Peyer's patch (tissue), 4 donors: ENCODE data around the gene ELMO1. TPM values are rescaled to one million over a fixed set of nuclear protein-coding genes. Genes with fewer than 3 reads are reported as not detected.

Experiments used
- DNase-seq, 3 donors: peaks; one replicate each; pipeline ENCODE4 v3.0.0-alpha.2; 2017 to 2019
- H3K27ac ChIP-seq, 4 donors: fragments of 200-600 bp; sonication (generic); one replicate each; pipeline ENCODE4 v1.5.1; 2016 to 2019
- H3K27me3 ChIP-seq, 2 donors: fragments of 200-600 bp; sonication (generic); one replicate each; pipeline ENCODE4 v1.5.1; 2019
- H3K36me3 ChIP-seq, 3 donors: fragments of 200-600 bp; sonication (generic); one replicate each; pipeline ENCODE4 v1.5.1; 2016 to 2019
- H3K4me1 ChIP-seq, 4 donors: fragments of 200-600 bp; sonication (generic); one replicate each; pipeline ENCODE4 v1.5.1; 2016 to 2019
- H3K4me3 ChIP-seq, 4 donors: fragments of 200-600 bp; sonication (generic); 1 replicate in 3 of 4; 2 replicates in 1 of 4; pipeline ENCODE4 v1.5.1; 2016 to 2019; ENCODE audit warnings: mild to moderate bottlenecking in 1 of 4
- H3K9me3 ChIP-seq, 4 donors: fragments of 200-600 bp; sonication (generic); one replicate each; pipeline ENCODE4 v1.5.1; 2016 to 2019; ENCODE audit warnings: mild to moderate bottlenecking in 1 of 4
- CTCF ChIP-seq, 6 experiments: fragments of 450-650 bp in 4 of 6; fragments of 200-600 bp in 2 of 6; sonication (generic) in 1 of 6; IDR thresholded peaks; one replicate each; pipeline ENCODE4 v1.5.1; 2017 to 2019; ENCODE audit warnings: antibody characterized with exemption in 6 of 6, mild to moderate bottlenecking in 3 of 6, moderate library complexity in 1 of 6
- POLR2A ChIP-seq, 2 donors: fragments of 450-650 bp; IDR thresholded peaks; one replicate each; pipeline ENCODE4 v1.5.1; 2017; ENCODE audit warnings: antibody characterized with exemption in 2 of 2, mild to moderate bottlenecking in 2 of 2, moderate library complexity in 2 of 2
- total RNA-seq, 4 donors: library from RNA; depleted of rRNA; stranded (reverse); fragments of >200 nt; gene quantifications; one replicate each; pipeline ENCODE4 v1.1.0, GENCODE V29; 2016

Gene ELMO1
- total RNA-seq, 4 donors from 2014 or later, result 43.1 to 381 (median 72.2) TPM

GRCh38 chr7:37074370-37074769, 374.3 kb downstream of the ELMO1 start:
- no peaks in the 10 kb centered on the region for H3K4me1 ChIP-seq
- no peaks in the 10 kb centered on the region for H3K27me3 ChIP-seq
- no peak overlapping the region for H3K27ac ChIP-seq
- H3K4me3 ChIP-seq, result no peak overlapping the region
- TF ChIP-seq CTCF (IDR thresholded peaks at IDR 0.05), result no peak
- no peak for TF ChIP-seq POLR2A (IDR thresholded peaks at IDR 0.05)
- no peaks in the 10 kb centered on the region for H3K36me3 ChIP-seq
- no peak for DNase-seq
- H3K9me3 ChIP-seq, result no peaks in the 10 kb centered on the region

GRCh38 chr7:37071124-37071523, 377.5 kb downstream of the ELMO1 start:
- Histone ChIP-seq H3K4me1 (no peaks in the 10 kb centered on the region), H3K27ac (no peak overlapping the region), H3K9me3 (no peaks in the 10 kb centered on the region), H3K27me3 (no peaks in the 10 kb centered on the region), H3K4me3 (no peak overlapping the region), H3K36me3 (no peaks in the 10 kb centered on the region)
- no peak for DNase-seq
- TF ChIP-seq CTCF (IDR thresholded peaks at IDR 0.05), result no peak
- TF ChIP-seq POLR2A (IDR thresholded peaks at IDR 0.05), result no peak

- H3K27me3 ChIP-seq, result no peaks in the 10 kb centered on the region
- H3K4me3 ChIP-seq, result no peak overlapping the region
- no peaks in the 10 kb centered on the region for H3K36me3 ChIP-seq
- TF ChIP-seq POLR2A (IDR thresholded peaks at IDR 0.05), result no peak
- no peak for TF ChIP-seq CTCF (IDR thresholded peaks at IDR 0.05)
- no peaks in the 10 kb centered on the region for H3K9me3 ChIP-seq
- H3K4me1 ChIP-seq, result no peaks in the 10 kb centered on the region
- DNase-seq, result no peak
- H3K27ac ChIP-seq, result no peak overlapping the region
These were observed 378.2 kb downstream of the ELMO1 start for GRCh38 chr7:37070471-37070870.

- H3K4me3 ChIP-seq, result no peak overlapping the region
- DNase-seq, result no peak
- no peak overlapping the region for H3K27ac ChIP-seq
- H3K36me3 ChIP-seq, result no peaks in the 10 kb centered on the region
- no peaks in the 10 kb centered on the region for H3K9me3 ChIP-seq
- H3K27me3 ChIP-seq, result no peaks in the 10 kb centered on the region
- no peaks in the 10 kb centered on the region for H3K4me1 ChIP-seq
- no peak for TF ChIP-seq CTCF (IDR thresholded peaks at IDR 0.05)
- no peak for TF ChIP-seq POLR2A (IDR thresholded peaks at IDR 0.05)
These were observed 378.6 kb downstream of the ELMO1 start for GRCh38 chr7:37070031-37070430.

- H3K27me3 ChIP-seq, result no peaks in the 10 kb centered on the region
- H3K4me3 ChIP-seq, result no peak overlapping the region
- no peaks in the 10 kb centered on the region for H3K36me3 ChIP-seq
- H3K9me3 ChIP-seq, result no peaks in the 10 kb centered on the region
- no peak for TF ChIP-seq POLR2A (IDR thresholded peaks at IDR 0.05)
- no peak for TF ChIP-seq CTCF (IDR thresholded peaks at IDR 0.05)
- no peak overlapping the region for H3K27ac ChIP-seq
- H3K4me1 ChIP-seq, result no peaks in the 10 kb centered on the region
- DNase-seq, result no peak
These were observed 379.3 kb downstream of the ELMO1 start for GRCh38 chr7:37069336-37069735.

- H3K27ac ChIP-seq, result no peak overlapping the region
- TF ChIP-seq POLR2A (IDR thresholded peaks at IDR 0.05) (no peak), CTCF (IDR thresholded peaks at IDR 0.05) (no peak)
- no peak overlapping the region for H3K4me3 ChIP-seq
- H3K9me3 ChIP-seq, result no peaks in the 10 kb centered on the region
- H3K36me3 ChIP-seq, result no peaks in the 10 kb centered on the region
- no peaks in the 10 kb centered on the region for H3K4me1 ChIP-seq
- DNase-seq, result no peak
- H3K27me3 ChIP-seq, result no peaks in the 10 kb centered on the region
These were observed 379.8 kb downstream of the ELMO1 start for GRCh38 chr7:37068902-37069301.
